Liver (tissue), 3 donors: Measurements from ENCODE around the gene B3GAT3.

Source experiments
- FOXA2 ChIP-seq: IDR thresholded peaks from 2 replicates; pipeline ENCODE4 v1.6.1; 2016; ENCODE audit warnings: antibody characterized with exemption
- GABPA ChIP-seq, 2 donors: IDR thresholded peaks in 1 of 2; conservative IDR thresholded peaks in 1 of 2; 2 replicates each; pipeline ENCODE4 v1.6.1; 2016; ENCODE audit warnings: antibody characterized with exemption in 2 of 2, mild to moderate bottlenecking in 1 of 2, moderate library complexity in 1 of 2
- HNF4G ChIP-seq: IDR thresholded peaks from 2 replicates; pipeline ENCODE4 v1.6.1; 2016; ENCODE audit warnings: antibody characterized with exemption
- JUND ChIP-seq, 2 donors: IDR thresholded peaks; 2 replicates each; pipeline ENCODE4 v1.6.1; 2016; ENCODE audit warnings: antibody characterized with exemption in 2 of 2
- RAD21 ChIP-seq, 2 donors: IDR thresholded peaks; 2 replicates each; pipeline ENCODE4 v1.6.1; 2016; ENCODE audit warnings: antibody characterized with exemption in 2 of 2, mild to moderate bottlenecking in 2 of 2
- REST ChIP-seq: IDR thresholded peaks from 2 replicates; pipeline ENCODE4 v1.6.1; 2016; ENCODE audit warnings: antibody characterized with exemption, mild to moderate bottlenecking
- SP1 ChIP-seq: IDR thresholded peaks from 2 replicates; pipeline ENCODE4 v1.6.1; 2018; ENCODE audit warnings: antibody characterized with exemption, mild to moderate bottlenecking
- TAF1 ChIP-seq: conservative IDR thresholded peaks from 2 replicates; pipeline ENCODE4 v1.6.1; 2016; ENCODE audit warnings: antibody characterized with exemption, mild to moderate bottlenecking
- YY1 ChIP-seq: IDR thresholded peaks from 2 replicates; pipeline ENCODE4 v1.6.1; 2016; ENCODE audit warnings: antibody characterized with exemption, mild to moderate bottlenecking
- TF ChIP-seq, protein P1 (sequence below): fragments of 150-350 bp; IDR thresholded peaks from 2 replicates; pipeline ENCODE4 v1.5.1; 2017; ENCODE audit warnings: improper control_type of control experiment, low read depth, low read length; ENCODE audit not compliant: missing input control
- TF ChIP-seq, protein P2 (sequence below): IDR thresholded peaks from 2 replicates; pipeline ENCODE4 v1.6.1; 2016; ENCODE audit warnings: antibody characterized with exemption
- donor health status: healthy.
- donor health status: healthy.

DNA sequence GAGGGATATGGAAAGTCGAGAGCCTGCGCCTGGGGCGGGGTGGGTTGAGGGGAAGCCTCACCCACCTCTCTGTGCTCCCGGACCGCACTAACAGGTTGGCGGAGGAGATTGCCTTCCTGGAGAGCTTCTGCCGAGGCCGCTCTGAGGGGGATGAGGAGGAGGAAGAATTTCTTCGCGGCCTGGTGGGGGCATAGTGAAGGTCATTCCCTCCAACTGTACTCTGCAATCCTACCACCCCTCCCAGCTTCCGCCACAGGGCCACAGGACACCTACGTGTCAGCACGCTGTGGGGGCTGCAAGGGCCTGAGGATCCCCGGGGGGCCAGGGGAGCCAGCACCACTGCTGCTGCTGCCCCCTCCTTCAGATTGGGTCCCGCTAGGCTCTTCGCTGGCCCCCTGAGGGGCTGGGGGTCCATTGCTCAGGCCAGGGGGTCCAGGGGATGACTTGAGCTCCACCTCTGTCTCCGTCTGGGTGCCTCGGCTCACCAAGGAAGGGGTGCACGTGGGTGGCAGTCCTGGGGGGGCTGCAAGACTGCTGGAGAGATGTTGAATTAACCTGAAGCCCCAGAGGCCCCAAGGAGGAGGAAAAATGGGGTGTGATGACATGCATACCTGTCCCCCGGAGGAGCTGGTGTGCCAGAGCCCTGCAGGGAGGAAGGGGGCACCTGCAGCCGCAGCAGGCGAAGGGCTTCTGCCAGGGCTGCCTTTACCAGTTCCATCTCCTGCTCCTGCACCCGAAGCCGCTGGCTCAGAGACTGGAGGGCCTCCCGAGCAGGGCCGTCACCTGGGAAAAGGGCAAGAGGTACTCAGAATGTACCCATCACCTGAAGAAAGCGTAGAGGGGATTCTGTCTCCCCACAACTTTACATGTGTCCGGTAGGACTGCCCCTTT lies 10.7 kb downstream of the B3GAT3 start:
- TF ChIP-seq, protein P1, sequence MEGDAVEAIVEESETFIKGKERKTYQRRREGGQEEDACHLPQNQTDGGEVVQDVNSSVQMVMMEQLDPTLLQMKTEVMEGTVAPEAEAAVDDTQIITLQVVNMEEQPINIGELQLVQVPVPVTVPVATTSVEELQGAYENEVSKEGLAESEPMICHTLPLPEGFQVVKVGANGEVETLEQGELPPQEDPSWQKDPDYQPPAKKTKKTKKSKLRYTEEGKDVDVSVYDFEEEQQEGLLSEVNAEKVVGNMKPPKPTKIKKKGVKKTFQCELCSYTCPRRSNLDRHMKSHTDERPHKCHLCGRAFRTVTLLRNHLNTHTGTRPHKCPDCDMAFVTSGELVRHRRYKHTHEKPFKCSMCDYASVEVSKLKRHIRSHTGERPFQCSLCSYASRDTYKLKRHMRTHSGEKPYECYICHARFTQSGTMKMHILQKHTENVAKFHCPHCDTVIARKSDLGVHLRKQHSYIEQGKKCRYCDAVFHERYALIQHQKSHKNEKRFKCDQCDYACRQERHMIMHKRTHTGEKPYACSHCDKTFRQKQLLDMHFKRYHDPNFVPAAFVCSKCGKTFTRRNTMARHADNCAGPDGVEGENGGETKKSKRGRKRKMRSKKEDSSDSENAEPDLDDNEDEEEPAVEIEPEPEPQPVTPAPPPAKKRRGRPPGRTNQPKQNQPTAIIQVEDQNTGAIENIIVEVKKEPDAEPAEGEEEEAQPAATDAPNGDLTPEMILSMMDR = no peak
- TF ChIP-seq SP1 (no peak), FOXA2 (no peak), GABPA (IDR thresholded peaks at IDR 0.05 in 1 of 2, conservative IDR thresholded peaks at IDR 0.05 in 1 of 2) (no peak), JUND (IDR thresholded peaks at IDR 0.05) (no peak), YY1 (no peak), TAF1 (no peak), REST (no peak), RAD21 (IDR thresholded peaks at IDR 0.05) (no peak), HNF4G (no peak)
- TF ChIP-seq, protein P2, sequence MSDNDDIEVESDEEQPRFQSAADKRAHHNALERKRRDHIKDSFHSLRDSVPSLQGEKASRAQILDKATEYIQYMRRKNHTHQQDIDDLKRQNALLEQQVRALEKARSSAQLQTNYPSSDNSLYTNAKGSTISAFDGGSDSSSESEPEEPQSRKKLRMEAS = no peak
